ENCODE measurements around the gene B3GNT3. TPM values are rescaled to one million over a fixed set of nuclear protein-coding genes. Genes with fewer than 3 reads are reported as not detected.
A peak's percentile ranks its signal among the peaks of the same experiment; 100 is the strongest.

Gene B3GNT3
- polyA plus RNA-seq, 4 donors: 3.9 to 13.5 (median 7.2) TPM

DNA sequence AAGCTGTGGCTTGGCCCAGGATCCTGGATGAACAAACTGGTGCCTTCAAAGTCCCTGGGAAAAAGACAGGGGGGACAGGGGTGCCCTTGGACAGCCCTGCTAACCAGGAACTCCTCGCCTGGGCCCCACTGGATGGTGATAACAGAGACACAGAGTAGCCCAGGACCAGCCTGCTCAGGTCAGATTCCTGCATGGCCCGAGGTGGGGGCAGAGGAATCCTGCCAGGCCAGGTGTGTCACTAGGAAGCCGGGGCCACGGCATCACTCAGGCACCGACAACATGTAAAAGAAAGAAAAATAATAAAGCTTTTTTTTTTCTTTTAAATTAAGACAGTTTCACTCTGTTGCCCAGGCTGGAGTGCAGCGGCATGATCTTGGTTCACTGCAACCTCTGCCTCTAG is 59.1 kb downstream of the B3GNT3 start:
- no peak for DNase-seq (ENCODE audit: low read depth in 4 of 4, low spot score in 3 of 4)

- DNase-seq (ENCODE audit: low read depth in 4 of 4, low spot score in 3 of 4): peak in 3 of 4 donors; percentile 50 to 61 (median 60)
These were observed 60.6 kb downstream of the B3GNT3 start for GRCh38 chr19:17855280-17856152.

DNA sequence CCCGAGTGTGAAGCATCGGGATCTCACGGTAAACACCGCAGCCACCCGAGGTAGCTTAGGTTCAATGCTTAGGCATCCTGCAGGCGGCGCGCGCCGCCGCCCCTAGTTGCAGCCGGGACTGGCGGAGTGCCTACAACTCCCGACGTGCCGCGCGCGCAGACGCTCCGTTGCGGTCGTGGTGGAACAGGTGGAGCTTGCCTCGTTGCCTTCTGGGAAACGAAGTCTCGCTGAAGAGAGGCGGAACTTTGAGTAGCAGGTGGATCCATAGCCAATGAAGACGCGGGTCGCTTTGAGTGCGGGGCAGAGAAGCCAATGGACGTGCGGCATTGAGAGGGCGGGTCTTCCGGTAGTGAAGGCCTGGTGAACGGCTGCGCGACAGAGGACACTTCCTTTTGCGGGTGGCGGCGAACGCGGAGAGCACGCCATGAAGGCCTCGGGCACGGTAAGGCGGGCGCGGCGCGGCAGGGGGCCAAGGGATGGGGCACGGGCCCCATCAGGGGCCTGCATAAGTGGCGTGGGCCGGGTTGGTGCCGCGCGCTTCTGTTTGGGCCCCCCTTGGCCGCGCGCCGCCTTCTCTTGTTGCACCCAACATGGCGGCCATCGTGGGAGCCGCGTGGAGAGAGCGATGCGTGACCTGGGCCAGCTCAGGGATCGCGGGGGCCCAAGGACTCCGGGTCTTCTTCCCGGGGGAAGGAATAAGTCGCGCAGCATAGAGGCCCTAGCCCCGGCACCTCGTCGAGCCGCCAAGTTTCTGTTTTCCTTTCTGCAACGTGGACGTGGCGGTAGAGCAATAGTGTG is 64.8 kb downstream of the B3GNT3 start, which contains the start of gene RPL18A:
TSS of gene RPL18A (plus strand) at position 378 of the 798 bp plus-strand sequence. CDS start at position 425, 47 bp downstream.
- DNase-seq (ENCODE audit: low read depth in 4 of 4, low spot score in 3 of 4): peak; percentile 93 to 99 (median 98)

GRCh38 chr19:17860331-17860992 is 65.5 kb downstream of the B3GNT3 start:
- DNase-seq (ENCODE audit: low read depth in 4 of 4, low spot score in 3 of 4): no peak

- no peak for DNase-seq (ENCODE audit: low read depth in 4 of 4, low spot score in 3 of 4)
These were observed 66.0 kb downstream of the B3GNT3 start for GRCh38 chr19:17860993-17861360.

DNA sequence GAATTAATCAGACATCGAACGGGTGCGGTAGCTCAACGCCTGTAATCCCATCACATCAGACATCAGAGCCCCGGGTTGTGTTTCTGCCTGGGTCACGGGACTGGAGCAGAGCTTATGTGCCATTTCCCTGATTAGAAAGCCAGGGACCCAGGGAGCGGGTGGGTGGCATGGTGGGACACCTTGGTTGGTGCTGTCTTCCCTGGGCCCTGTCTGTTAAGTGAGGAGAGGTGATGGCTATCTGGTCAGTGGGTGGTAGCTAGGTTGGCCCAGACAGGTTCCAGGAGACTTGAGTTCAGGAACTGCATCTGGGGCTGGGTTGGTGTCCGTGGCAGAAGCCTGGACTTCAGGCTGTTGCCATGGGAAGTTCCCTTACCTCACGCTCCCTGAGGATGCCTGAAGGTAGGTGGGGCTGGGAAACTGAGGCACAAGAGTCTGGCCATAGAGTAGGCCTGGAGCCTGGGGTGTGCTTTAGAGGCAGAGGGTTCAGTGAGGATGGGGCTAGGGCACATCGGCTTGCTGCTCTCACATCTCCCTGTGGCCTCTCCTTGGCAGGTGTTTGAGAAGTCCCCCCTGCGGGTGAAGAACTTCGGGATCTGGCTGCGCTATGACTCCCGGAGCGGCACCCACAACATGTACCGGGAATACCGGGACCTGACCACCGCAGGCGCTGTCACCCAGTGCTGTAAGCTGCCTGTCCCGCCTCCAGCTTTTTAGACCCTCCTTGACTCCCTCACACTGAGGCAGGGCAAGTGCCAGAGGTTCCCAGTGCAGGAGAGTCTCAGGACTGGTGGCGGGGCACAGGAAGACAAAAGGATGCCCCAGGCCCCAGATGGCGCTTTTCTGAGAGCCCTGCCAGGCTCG is 66.8 kb downstream of the B3GNT3 start:
- no peak for DNase-seq (ENCODE audit: low read depth in 4 of 4, low spot score in 3 of 4)

DNA sequence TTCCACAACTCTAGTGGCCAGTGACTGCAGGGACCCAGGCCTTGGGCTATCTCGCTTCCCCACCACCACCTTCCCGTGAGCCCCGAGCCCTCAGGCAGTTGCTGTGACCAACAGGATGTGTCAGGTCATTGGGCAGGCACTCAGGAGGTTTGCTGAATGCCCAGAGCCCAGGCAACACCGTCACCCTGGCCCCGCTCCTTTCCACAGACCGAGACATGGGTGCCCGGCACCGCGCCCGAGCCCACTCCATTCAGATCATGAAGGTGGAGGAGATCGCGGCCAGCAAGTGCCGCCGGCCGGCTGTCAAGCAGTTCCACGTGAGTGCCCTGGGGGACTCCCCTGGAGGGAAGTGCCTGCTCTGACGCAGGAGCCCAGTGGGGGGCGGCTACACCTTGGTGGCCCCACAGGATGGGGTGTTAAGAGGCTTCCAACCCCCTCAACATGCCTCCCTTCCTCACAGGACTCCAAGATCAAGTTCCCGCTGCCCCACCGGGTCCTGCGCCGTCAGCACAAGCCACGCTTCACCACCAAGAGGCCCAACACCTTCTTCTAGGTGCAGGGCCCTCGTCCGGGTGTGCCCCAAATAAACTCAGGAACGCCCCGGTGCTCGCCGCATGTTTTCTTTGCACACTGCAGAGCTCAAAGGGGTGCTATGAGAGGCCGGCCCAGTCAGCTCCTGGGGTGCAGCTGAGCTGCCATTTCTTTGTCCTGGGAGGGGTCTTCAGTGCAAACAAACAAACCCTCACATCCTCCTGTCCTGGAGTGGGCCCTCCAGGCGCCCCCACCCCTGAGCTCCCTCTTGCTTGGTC is 68.0 kb downstream of the B3GNT3 start:
- no peak for DNase-seq (ENCODE audit: low read depth in 4 of 4, low spot score in 3 of 4)

Other genes with a start within 250 kb of the B3GNT3 start
- 10 to 100 TPM; 46.6 to 49.6 (median 48.2) TPM for gene COLGALT1, start 239.5 kb upstream of the B3GNT3 start, polyA plus RNA-seq (ENCODE audit: insufficient read length in 4 of 4)
- gene UNC13A, start 106.8 kb upstream of the B3GNT3 start, polyA plus RNA-seq (ENCODE audit: insufficient read length in 4 of 4): under 1 TPM; 0.12 to 0.42 (median 0.24) TPM
- 10 to 100 TPM; 32.2 to 44.4 (median 35.3) TPM for gene MAP1S, start 75.7 kb upstream of the B3GNT3 start, polyA plus RNA-seq (ENCODE audit: insufficient read length in 4 of 4)
- 1 to 10 TPM; 1.6 to 3.4 (median 2.0) TPM for gene FCHO1, start 43.7 kb upstream of the B3GNT3 start, polyA plus RNA-seq (ENCODE audit: insufficient read length in 4 of 4)
- under 1 TPM in 3 of 4 donors, not detected in 1; 0.19 to 0.54 (median 0.22) TPM for gene INSL3, start 26.4 kb downstream of the B3GNT3 start, polyA plus RNA-seq (ENCODE audit: insufficient read length in 4 of 4)
- gene JAK3, start 52.8 kb downstream of the B3GNT3 start, polyA plus RNA-seq (ENCODE audit: insufficient read length in 4 of 4): 1 to 10 TPM; 2.1 to 3.6 (median 3.0) TPM
- gene RPL18A, start 64.8 kb downstream of the B3GNT3 start, polyA plus RNA-seq (ENCODE audit: insufficient read length in 4 of 4): 1,000 to 10,000 TPM in 1 of 4 donors, 100 to 1,000 TPM in 3; 830 to 1,276 (median 861) TPM
- under 1 TPM in 3 of 4 donors, not detected in 1; 0.04 to 0.06 (median 0.05) TPM for gene SLC5A5, start 76.8 kb downstream of the B3GNT3 start, polyA plus RNA-seq (ENCODE audit: insufficient read length in 4 of 4)
- gene CCDC124, start 137.9 kb downstream of the B3GNT3 start, polyA plus RNA-seq (ENCODE audit: insufficient read length in 4 of 4): 10 to 100 TPM; 50.8 to 96.8 (median 54.8) TPM
- 1 to 10 TPM; 4.4 to 7.3 (median 4.9) TPM for gene KCNN1, start 172.0 kb downstream of the B3GNT3 start, polyA plus RNA-seq (ENCODE audit: insufficient read length in 4 of 4)
- 1 to 10 TPM; 4.4 to 5.8 (median 4.7) TPM for gene ARRDC2, start 213.0 kb downstream of the B3GNT3 start, polyA plus RNA-seq (ENCODE audit: insufficient read length in 4 of 4)

Measured in right renal pelvis (tissue), 4 donors.